Liver (tissue), 9 donors: Measurements from ENCODE around the gene TCEAL1. TPM values are rescaled to one million over a fixed set of nuclear protein-coding genes. Genes with fewer than 3 reads are reported as not detected.

ENCODE experiments used
- DNase-seq: peaks from one replicate; pipeline ENCODE4 v3.0.0-alpha.2; 2017; ENCODE audit warnings: low spot score
- H3K27ac ChIP-seq, 2 donors: one replicate each; pipeline ENCODE4 v1.7.0; 2013; ENCODE audit warnings: inconsistent platforms in 2 of 2, low read length in 2 of 2, control low read depth in 1 of 2, low read depth in 1 of 2, mild to moderate bottlenecking in 1 of 2
- H3K27me3 ChIP-seq, 4 donors: one replicate each; pipeline versions ENCODE4 v1.6.1 to v1.7.0; 2013; ENCODE audit warnings: low read length in 3 of 4, inconsistent platforms in 1 of 4, mild to moderate bottlenecking in 1 of 4, moderate library complexity in 1 of 4; ENCODE audit not compliant: control insufficient read depth in 4 of 4, insufficient read depth in 4 of 4
- H3K36me3 ChIP-seq, 4 donors: one replicate each; pipeline versions ENCODE4 v1.6.1 to v1.7.0; 2013; ENCODE audit warnings: low read length in 3 of 4, mild to moderate bottlenecking in 3 of 4, low read depth in 1 of 4, moderate library complexity in 1 of 4; ENCODE audit not compliant: control insufficient read depth in 4 of 4, insufficient read depth in 3 of 4
- H3K4me1 ChIP-seq, 4 donors: one replicate each; pipeline versions ENCODE4 v1.6.1 to v1.7.0; 2013; ENCODE audit warnings: low read length in 3 of 4, mild to moderate bottlenecking in 3 of 4, moderate library complexity in 1 of 4; ENCODE audit not compliant: control insufficient read depth in 4 of 4, insufficient read depth in 4 of 4
- H3K4me3 ChIP-seq, 3 donors: one replicate each; pipeline versions ENCODE4 v1.6.1 to v1.7.0; 2013; ENCODE audit warnings: low read length in 3 of 3, control low read depth in 1 of 3, low read depth in 1 of 3, mild to moderate bottlenecking in 1 of 3
- H3K9ac ChIP-seq, 2 donors: one replicate each; pipeline ENCODE4 v1.7.0; 2013; ENCODE audit warnings: low read length in 2 of 2, mild to moderate bottlenecking in 2 of 2, moderate library complexity in 2 of 2, control low read depth in 1 of 2, low read depth in 1 of 2
- H3K9me3 ChIP-seq, 4 donors: one replicate each; pipeline versions ENCODE4 v1.6.1 to v1.7.0; 2013; ENCODE audit warnings: low read length in 3 of 4; ENCODE audit not compliant: control insufficient read depth in 4 of 4
- CTCF ChIP-seq: fragments of 150-350 bp; IDR thresholded peaks from 2 replicates; pipeline ENCODE4 v1.5.1; 2017; ENCODE audit warnings: improper control_type of control experiment, low read depth, low read length; ENCODE audit not compliant: missing input control
- EGR1 ChIP-seq, 2 donors: IDR thresholded peaks; 2 replicates each; pipeline ENCODE4 v1.6.1; 2016 to 2018; ENCODE audit warnings: antibody characterized with exemption in 2 of 2, low read depth in 2 of 2
- FOXA1 ChIP-seq: IDR thresholded peaks from 2 replicates; pipeline ENCODE4 v1.6.1; 2016; ENCODE audit warnings: antibody characterized with exemption
- FOXA2 ChIP-seq: IDR thresholded peaks from 2 replicates; pipeline ENCODE4 v1.6.1; 2016; ENCODE audit warnings: antibody characterized with exemption
- GABPA ChIP-seq, 2 donors: IDR thresholded peaks in 1 of 2; conservative IDR thresholded peaks in 1 of 2; 2 replicates each; pipeline ENCODE4 v1.6.1; 2016; ENCODE audit warnings: antibody characterized with exemption in 2 of 2, mild to moderate bottlenecking in 1 of 2, moderate library complexity in 1 of 2
- HNF4A ChIP-seq, 2 donors: conservative IDR thresholded peaks; 2 replicates each; pipeline ENCODE4 v1.6.1; 2016; ENCODE audit warnings: antibody characterized with exemption in 2 of 2, mild to moderate bottlenecking in 2 of 2
- HNF4G ChIP-seq: IDR thresholded peaks from 2 replicates; pipeline ENCODE4 v1.6.1; 2016; ENCODE audit warnings: antibody characterized with exemption
- JUND ChIP-seq, 2 donors: IDR thresholded peaks; 2 replicates each; pipeline ENCODE4 v1.6.1; 2016; ENCODE audit warnings: antibody characterized with exemption in 2 of 2
- MAX ChIP-seq: IDR thresholded peaks from 2 replicates; pipeline ENCODE4 v1.6.1; 2016; ENCODE audit warnings: antibody characterized with exemption
- NR2F2 ChIP-seq: IDR thresholded peaks from 2 replicates; pipeline ENCODE4 v1.6.1; 2016; ENCODE audit warnings: antibody characterized with exemption
- RAD21 ChIP-seq, 2 donors: IDR thresholded peaks; 2 replicates each; pipeline ENCODE4 v1.6.1; 2016; ENCODE audit warnings: antibody characterized with exemption in 2 of 2, mild to moderate bottlenecking in 2 of 2
- REST ChIP-seq: IDR thresholded peaks from 2 replicates; pipeline ENCODE4 v1.6.1; 2016; ENCODE audit warnings: antibody characterized with exemption, mild to moderate bottlenecking
- RXRA ChIP-seq, 2 donors: IDR thresholded peaks; 2 replicates each; pipeline ENCODE4 v1.6.1; 2017 to 2018; ENCODE audit warnings: antibody characterized with exemption in 2 of 2, mild to moderate bottlenecking in 1 of 2
- SP1 ChIP-seq: IDR thresholded peaks from 2 replicates; pipeline ENCODE4 v1.6.1; 2018; ENCODE audit warnings: antibody characterized with exemption, mild to moderate bottlenecking
- TAF1 ChIP-seq: conservative IDR thresholded peaks from 2 replicates; pipeline ENCODE4 v1.6.1; 2016; ENCODE audit warnings: antibody characterized with exemption, mild to moderate bottlenecking
- YY1 ChIP-seq: IDR thresholded peaks from 2 replicates; pipeline ENCODE4 v1.6.1; 2016; ENCODE audit warnings: antibody characterized with exemption, mild to moderate bottlenecking
- ZBTB33 ChIP-seq: IDR thresholded peaks from 2 replicates; pipeline ENCODE4 v1.6.1; 2016; ENCODE audit warnings: antibody characterized with exemption
- WGBS: extraction: QIAGEN DNeasy Blood & Tissue Kit; methylation state at CpG from one replicate; pipeline ENCODE4 v1.1.7; 2013; 5-methylcytosine and 5-hydroxymethylcytosine counted together
- polyA plus RNA-seq, 2 donors: library from polyadenylated mRNA; stranded (reverse) in 1 of 2; unstranded in 1 of 2; fragments of 200-250 nt in 1 of 2; fragments of >200 nt in 1 of 2; fragmentation: Nextera tagmentation in 1 of 2; extraction: Ambion mirVana in 1 of 2; gene quantifications; one replicate each; pipeline versions ENCODE4 v1.2.1 to v1.2.3, GENCODE V29; 2013 to 2015
- total RNA-seq, 2 donors: library from RNA; depleted of rRNA; stranded (reverse); fragments of >200 nt; gene quantifications; one replicate each; pipeline ENCODE4 v1.2.3, GENCODE V29; 2014
- donor health status: healthy.
- donor health status: healthy.
- donor health status: healthy.
- donor health status: healthy.
- donor health status: healthy.

The TCEAL1 gene
- total and polyA plus RNA-seq, 4 donors = 5.0 to 15.8 (median 9.4) TPM

GRCh38 chrX:103624111-103624510 is 4.7 kb upstream of the TCEAL1 start:
- H3K27ac ChIP-seq = no peak overlapping the region
- H3K4me1 ChIP-seq = peaks cover 0 to 4% (median 2%) of the 10 kb centered on the region in 4 donors
- TF ChIP-seq HNF4G = no peak
- no peak for TF ChIP-seq REST
- no peak for TF ChIP-seq GABPA (IDR thresholded peaks at IDR 0.05 in 1 of 2, conservative IDR thresholded peaks at IDR 0.05 in 1 of 2)
- TF ChIP-seq EGR1 (IDR thresholded peaks at IDR 0.05; ENCODE audit: low read depth in 2 of 2) = no peak
- no peak for TF ChIP-seq YY1
- TF ChIP-seq RXRA (IDR thresholded peaks at IDR 0.05) = no peak
- no peak for TF ChIP-seq MAX
- TF ChIP-seq HNF4A (conservative IDR thresholded peaks at IDR 0.05) = no peak
- no peak for TF ChIP-seq FOXA2
- TF ChIP-seq CTCF = no peak
- TF ChIP-seq ZBTB33 = no peak
- no peak for TF ChIP-seq TAF1
- TF ChIP-seq NR2F2 = no peak
- no peak for TF ChIP-seq RAD21 (IDR thresholded peaks at IDR 0.05)
- no peak for TF ChIP-seq FOXA1
- TF ChIP-seq SP1 = no peak
- no peaks in the 10 kb centered on the region for H3K36me3 ChIP-seq
- no peak for DNase-seq
- 89% methylated on average over 4 of the region's 4 CpGs for WGBS
- no peaks in the 10 kb centered on the region for H3K9me3 ChIP-seq
- no peak overlapping the region for H3K4me3 ChIP-seq
- no peak overlapping the region for H3K9ac ChIP-seq
- H3K27me3 ChIP-seq = no peaks in the 10 kb centered on the region

GRCh38 chrX:103626855-103627254 is 1.9 kb upstream of the TCEAL1 start:
- Histone ChIP-seq H3K4me1 (peaks cover 0 to 6% (median 4%) of the 10 kb centered on the region in 4 donors), H3K27ac (no peak overlapping the region), H3K4me3 (no peak overlapping the region), H3K36me3 (no peaks in the 10 kb centered on the region), H3K27me3 (peaks cover 0 to 2% (median 0%) of the 10 kb centered on the region in 4 donors), H3K9me3 (no peaks in the 10 kb centered on the region), H3K9ac (no peak overlapping the region)
- no peak for TF ChIP-seq HNF4G
- no peak for TF ChIP-seq JUND (IDR thresholded peaks at IDR 0.05)
- no peak for DNase-seq
